Measurements from ENCODE around the gene RGSL1. TPM values are rescaled to one million over a fixed set of nuclear protein-coding genes. Genes with fewer than 3 reads are reported as not detected.

Gene RGSL1
- total and polyA plus RNA-seq, 2 experiments from 2014 or later: not detected

DNA sequence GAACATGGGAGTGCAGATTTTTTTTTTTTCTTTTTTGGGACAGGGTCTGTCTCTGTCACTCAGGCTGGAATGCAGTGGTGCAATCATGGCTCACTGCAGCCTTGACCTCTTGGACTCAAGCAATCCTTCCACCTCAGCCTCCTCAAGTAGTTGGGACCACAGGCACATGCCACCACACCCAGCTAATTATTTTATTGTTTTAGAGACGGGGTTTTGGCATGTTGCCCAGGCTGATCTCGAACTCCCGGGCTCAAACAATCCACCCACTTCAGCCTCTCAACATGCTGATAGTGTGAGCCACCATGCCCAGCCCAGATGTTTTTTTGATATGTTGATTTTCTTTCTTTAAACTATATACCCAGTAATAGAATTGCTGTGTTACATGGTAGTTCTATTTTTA lies 57.7 kb downstream of the RGSL1 start:
- peak; percentile 19 for DNase-seq (ENCODE audit: low spot score)

DNA sequence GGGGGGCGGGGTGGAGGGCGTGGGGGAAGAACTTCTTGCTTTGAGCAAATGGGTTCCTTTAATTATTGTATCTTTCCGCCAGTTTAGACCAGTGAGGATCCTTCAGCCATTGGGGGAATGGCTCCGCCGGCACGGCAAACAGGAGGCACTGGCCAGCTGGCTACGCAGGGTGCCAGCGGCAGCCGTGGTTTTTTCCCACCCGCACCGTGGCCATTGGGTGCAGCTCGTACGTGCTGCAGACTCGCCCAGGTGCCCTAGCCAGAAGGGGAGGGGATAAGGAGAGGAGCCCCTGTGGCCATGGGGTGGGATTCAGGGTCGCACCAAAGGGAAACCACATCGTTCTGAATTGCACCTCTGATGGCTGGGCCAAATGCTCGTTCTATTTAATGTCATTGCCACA lies 65.6 kb downstream of the RGSL1 start:
- H2AFZ ChIP-seq: no peak overlapping the region
- no peak overlapping the region for H3K4me3 ChIP-seq
- H3K27ac ChIP-seq: no peak overlapping the region
- no peaks in the 10 kb centered on the region for H3K27me3 ChIP-seq
- WGBS (ENCODE audit: low lambda C conversion rate, missing lambda C conversion rate): 93% methylated on average over 15 of the region's 17 CpGs
- DNase-seq (ENCODE audit: low spot score): no peak
- H3K79me2 ChIP-seq: no peaks in the 10 kb centered on the region
- H3K9me3 ChIP-seq (ENCODE audit: low read depth): no peaks in the 10 kb centered on the region
- H3K9me2 ChIP-seq (replicated peaks; ENCODE audit: insufficient read depth): no peaks in the 10 kb centered on the region
- H3K4me2 ChIP-seq: no peak overlapping the region
- no peaks in the 10 kb centered on the region for H3K4me1 ChIP-seq (ENCODE audit: insufficient read depth)
- TF ChIP-seq EZH2 (IDR thresholded peaks at IDR 0.05; ENCODE audit: borderline replicate concordance) (no peak), EZH2phosphoT487 (IDR thresholded peaks at IDR 0.05; ENCODE audit: low read depth, severe bottlenecking, unreplicated experiment) (no peak)
- TF ChIP-seq, protein P1, sequence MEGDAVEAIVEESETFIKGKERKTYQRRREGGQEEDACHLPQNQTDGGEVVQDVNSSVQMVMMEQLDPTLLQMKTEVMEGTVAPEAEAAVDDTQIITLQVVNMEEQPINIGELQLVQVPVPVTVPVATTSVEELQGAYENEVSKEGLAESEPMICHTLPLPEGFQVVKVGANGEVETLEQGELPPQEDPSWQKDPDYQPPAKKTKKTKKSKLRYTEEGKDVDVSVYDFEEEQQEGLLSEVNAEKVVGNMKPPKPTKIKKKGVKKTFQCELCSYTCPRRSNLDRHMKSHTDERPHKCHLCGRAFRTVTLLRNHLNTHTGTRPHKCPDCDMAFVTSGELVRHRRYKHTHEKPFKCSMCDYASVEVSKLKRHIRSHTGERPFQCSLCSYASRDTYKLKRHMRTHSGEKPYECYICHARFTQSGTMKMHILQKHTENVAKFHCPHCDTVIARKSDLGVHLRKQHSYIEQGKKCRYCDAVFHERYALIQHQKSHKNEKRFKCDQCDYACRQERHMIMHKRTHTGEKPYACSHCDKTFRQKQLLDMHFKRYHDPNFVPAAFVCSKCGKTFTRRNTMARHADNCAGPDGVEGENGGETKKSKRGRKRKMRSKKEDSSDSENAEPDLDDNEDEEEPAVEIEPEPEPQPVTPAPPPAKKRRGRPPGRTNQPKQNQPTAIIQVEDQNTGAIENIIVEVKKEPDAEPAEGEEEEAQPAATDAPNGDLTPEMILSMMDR (IDR thresholded peaks at IDR 0.05; ENCODE audit: poor library complexity): no peak
- H4K20me1 ChIP-seq (ENCODE audit: insufficient read depth, poor library complexity, severe bottlenecking): no peaks in the 10 kb centered on the region
- H3K36me3 ChIP-seq (replicated peaks; ENCODE audit: insufficient read depth, low read depth): no peaks in the 10 kb centered on the region

More for the DNA sequence above, 57.7 kb downstream of the RGSL1 start:
- H3K27ac ChIP-seq: no peak overlapping the region
- no peaks in the 10 kb centered on the region for H3K27me3 ChIP-seq
- 39% methylated on average over 3 of the region's 3 CpGs for WGBS (ENCODE audit: low lambda C conversion rate, missing lambda C conversion rate)
- no peaks in the 10 kb centered on the region for H4K20me1 ChIP-seq (ENCODE audit: insufficient read depth, poor library complexity, severe bottlenecking)
- no peak for TF ChIP-seq EZH2 (IDR thresholded peaks at IDR 0.05; ENCODE audit: borderline replicate concordance)
- no peaks in the 10 kb centered on the region for H3K36me3 ChIP-seq (replicated peaks; ENCODE audit: insufficient read depth, low read depth)
- H3K4me2 ChIP-seq: no peak overlapping the region
- no peak overlapping the region for H3K4me3 ChIP-seq
- H3K79me2 ChIP-seq: no peaks in the 10 kb centered on the region
- no peaks in the 10 kb centered on the region for H3K9me2 ChIP-seq (replicated peaks; ENCODE audit: insufficient read depth)
- H2AFZ ChIP-seq: no peak overlapping the region
- H3K9me3 ChIP-seq (ENCODE audit: low read depth): no peaks in the 10 kb centered on the region
- no peaks in the 10 kb centered on the region for H3K4me1 ChIP-seq (ENCODE audit: insufficient read depth)

DNA sequence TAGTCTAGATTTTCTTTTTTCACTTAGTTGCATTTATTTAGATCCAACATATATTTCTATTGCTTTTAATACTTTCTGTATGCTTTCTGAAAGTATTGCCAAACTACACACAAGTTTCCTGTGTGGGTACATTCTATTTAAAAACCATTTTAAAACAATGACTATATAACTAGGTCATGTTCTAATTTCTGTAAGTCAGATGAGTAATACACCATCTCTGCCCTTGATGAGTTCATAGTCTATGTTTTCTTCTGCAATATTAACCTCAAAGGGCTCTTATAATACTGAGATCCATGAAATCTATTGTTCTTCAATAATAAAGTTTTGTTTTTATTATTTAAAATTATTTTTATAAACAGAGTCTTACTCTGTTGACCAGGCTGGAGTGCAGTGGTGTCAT lies 70.8 kb downstream of the RGSL1 start:
- H3K79me2 ChIP-seq: no peaks in the 10 kb centered on the region
- no peaks in the 10 kb centered on the region for H3K4me1 ChIP-seq (ENCODE audit: insufficient read depth)
- DNase-seq (ENCODE audit: low spot score): no peak
- no peak overlapping the region for H3K4me3 ChIP-seq
- H3K27me3 ChIP-seq: no peaks in the 10 kb centered on the region
- H3K9me3 ChIP-seq (ENCODE audit: low read depth): no peaks in the 10 kb centered on the region
- H2AFZ ChIP-seq: no peak overlapping the region
- no peak overlapping the region for H3K4me2 ChIP-seq
- H3K9me2 ChIP-seq (replicated peaks; ENCODE audit: insufficient read depth): no peaks in the 10 kb centered on the region
- H3K27ac ChIP-seq: no peak overlapping the region
- no peaks in the 10 kb centered on the region for H4K20me1 ChIP-seq (ENCODE audit: insufficient read depth, poor library complexity, severe bottlenecking)
- H3K36me3 ChIP-seq (replicated peaks; ENCODE audit: insufficient read depth, low read depth): no peaks in the 10 kb centered on the region
- TF ChIP-seq, protein P1 (IDR thresholded peaks at IDR 0.05; ENCODE audit: poor library complexity): no peak
- TF ChIP-seq EZH2phosphoT487 (IDR thresholded peaks at IDR 0.05; ENCODE audit: low read depth, severe bottlenecking, unreplicated experiment): no peak
- TF ChIP-seq EZH2 (IDR thresholded peaks at IDR 0.05; ENCODE audit: borderline replicate concordance): no peak

DNA sequence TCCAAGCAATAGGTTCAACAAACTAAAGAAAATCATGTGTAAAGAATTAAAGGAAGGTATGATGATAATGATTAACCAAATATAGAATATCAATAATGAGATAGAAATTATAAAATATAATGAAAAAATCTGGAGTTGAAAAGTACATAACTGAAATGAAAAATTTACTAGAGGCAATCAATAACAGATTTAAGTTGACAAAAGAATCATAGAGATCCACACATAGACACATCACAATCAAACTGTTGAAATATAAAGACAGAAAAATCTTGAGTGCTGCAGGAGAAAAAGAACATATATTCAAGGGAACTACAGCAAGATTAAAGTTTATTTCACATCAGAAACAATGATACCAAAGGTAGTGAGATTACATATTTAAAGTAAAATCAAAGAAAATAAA lies 75.4 kb downstream of the RGSL1 start:
- Histone ChIP-seq H3K4me3 (no peak overlapping the region), H2AFZ (no peak overlapping the region), H3K4me1 (ENCODE audit: insufficient read depth) (no peaks in the 10 kb centered on the region), H4K20me1 (ENCODE audit: insufficient read depth, poor library complexity, severe bottlenecking) (no peaks in the 10 kb centered on the region), H3K79me2 (no peaks in the 10 kb centered on the region), H3K9me2 (replicated peaks; ENCODE audit: insufficient read depth) (no peaks in the 10 kb centered on the region), H3K4me2 (no peak overlapping the region), H3K36me3 (replicated peaks; ENCODE audit: insufficient read depth, low read depth) (no peaks in the 10 kb centered on the region), H3K27me3 (no peaks in the 10 kb centered on the region), H3K9me3 (ENCODE audit: low read depth) (no peaks in the 10 kb centered on the region), H3K27ac (no peak overlapping the region)
- DNase-seq (ENCODE audit: low spot score): no peak
- TF ChIP-seq, protein P1 (IDR thresholded peaks at IDR 0.05; ENCODE audit: poor library complexity): no peak
- TF ChIP-seq EZH2 (IDR thresholded peaks at IDR 0.05; ENCODE audit: borderline replicate concordance) (no peak), EZH2phosphoT487 (IDR thresholded peaks at IDR 0.05; ENCODE audit: low read depth, severe bottlenecking, unreplicated experiment) (no peak)
